Adrenal gland (tissue), 12 donors: ENCODE measurements around the gene PLCB1. TPM values are rescaled to one million over a fixed set of nuclear protein-coding genes. Genes with fewer than 3 reads are reported as not detected.

ENCODE experiments used
- DNase-seq, 7 donors: peaks; one replicate each; pipeline ENCODE4 v3.0.0-alpha.2; 2019 to 2020
- H3K27ac ChIP-seq, 5 donors: fragments of 200-600 bp; sonication (generic) in 4 of 5; 1 replicate in 3 of 5; 2 replicates in 2 of 5; pipeline versions ENCODE4 v1.5.1 to v1.8.0; 2016 to 2020; ENCODE audit warnings: mild to moderate bottlenecking in 1 of 5
- H3K27me3 ChIP-seq: fragments of 200-600 bp; 2 replicates; pipeline ENCODE4 v1.8.0; 2021
- H3K36me3 ChIP-seq, 2 donors: fragments of 200-600 bp; replicated peaks in 1 of 2; 1 replicate in 1 of 2; 2 replicates in 1 of 2; pipeline versions ENCODE4 v1.5.1 to v1.8.0; 2018 to 2022
- H3K4me1 ChIP-seq, 2 donors: fragments of 200-600 bp; replicated peaks in 1 of 2; 1 replicate in 1 of 2; 2 replicates in 1 of 2; pipeline versions ENCODE4 v1.5.1 to v1.8.0; 2018 to 2021
- H3K4me3 ChIP-seq, 4 donors: fragments of 200-600 bp; sonication (generic) in 3 of 4; one replicate each; pipeline ENCODE4 v1.5.1; 2016 to 2018
- H3K9me3 ChIP-seq, 3 donors: fragments of 200-600 bp; sonication (generic) in 1 of 3; replicated peaks in 1 of 3; 1 replicate in 2 of 3; 2 replicates in 1 of 3; pipeline versions ENCODE4 v1.5.1 to v1.8.0; 2016 to 2021
- CTCF ChIP-seq, 6 experiments: fragments of 450-650 bp in 4 of 6; fragments of 200-600 bp in 2 of 6; sonication (generic) in 1 of 6; IDR thresholded peaks; 1 replicate in 5 of 6; 2 replicates in 1 of 6; pipeline versions ENCODE4 v1.5.1 to v1.8.0; 2016 to 2021; ENCODE audit warnings: antibody characterized with exemption in 6 of 6, mild to moderate bottlenecking in 2 of 6, moderate library complexity in 1 of 6
- POLR2A ChIP-seq, 2 donors: fragments of 450-650 bp; IDR thresholded peaks; one replicate each; pipeline ENCODE4 v1.6.1; 2017; ENCODE audit warnings: antibody characterized with exemption in 2 of 2, mild to moderate bottlenecking in 2 of 2, moderate library complexity in 1 of 2
- WGBS, 4 donors: extraction: QIAGEN DNeasy Blood & Tissue Kit in 2 of 4; methylation state at CpG; one replicate each; pipeline versions ENCODE4 v1.1.5 to v1.1.7; 2013 to 2017; 5-methylcytosine and 5-hydroxymethylcytosine counted together
- intact Hi-C, 2 donors: fragments of 100-400 bp; cut with DNase I; formaldehyde crosslinking; loops; one replicate each; pipeline versions ENCODE4 v1.14.1 to v1.15.0; 2022 to 2023
- polyA plus RNA-seq, 3 donors: library from polyadenylated mRNA; stranded (reverse); fragments of 200-250 nt in 2 of 3; fragments of 350-450 nt in 1 of 3; fragmentation: Illumina TruSeq in 1 of 3; extraction: RNeasy Lipid Tissue Mini Kit (QIAGEN cat#74804) in 1 of 3; gene quantifications; one replicate each; pipeline ENCODE4 v1.2.3, GENCODE V29; 2013 to 2014
- total RNA-seq, 9 donors: library from RNA; depleted of rRNA in 4 of 9; stranded (reverse); fragments of >200 nt in 4 of 9; fragments of 120-200 nt in 1 of 9; fragmentation: NEBNext Ultra II Directional in 1 of 9; extraction: Animal tissue kit (Norgen Biotek cat#: 25700) in 1 of 9; gene quantifications; one replicate each; pipeline versions ENCODE4 v1.1.0 to v1.2.4, GENCODE V29; 2013 to 2023
- donor health status: healthy with polysubstance abuse.
- donor health status: Bipolar disorder and iron deficiency.
- donor health status: DM: yes; HTN: yes; CAD: no.
- donor health status: DM: no; HTN: no; CAD: no.
- donor health status: DM: no; HTN: no; CAD: no.
- donor health status: DM: yes; HTN: yes; CAD: no.

Gene PLCB1
- total and polyA plus RNA-seq, 12 donors: 7.7 to 56.6 (median 27.9) TPM

GRCh38 chr20:8129211-8129976 is 2.7 kb upstream of the PLCB1 start:
- TF ChIP-seq CTCF (IDR thresholded peaks at IDR 0.05): no peak
- TF ChIP-seq POLR2A (IDR thresholded peaks at IDR 0.05): no peak
- Histone ChIP-seq H3K36me3 (no peaks in the 10 kb centered on the region), H3K27ac (no peak overlapping the region), H3K4me1 (peaks cover 12 to 24% of the 10 kb centered on the region in 2 donors), H3K9me3 (no peaks in the 10 kb centered on the region), H3K27me3 (no peaks in the 10 kb centered on the region), H3K4me3 (no peak overlapping the region)
- 68 to 78% (median 71%) methylated on average over 6 of the region's 6 CpGs for WGBS, 4 donors
- DNase-seq: no peak
- intact Hi-C loops: no loop called here

- peak overlapping the region in 2 of 5 donors; percentile 60 to 85 for H3K27ac ChIP-seq
These were observed 1.1 kb upstream of the PLCB1 start for GRCh38 chr20:8130840-8131526.

GRCh38 chr20:8132484-8133309 is 631 bp downstream of the PLCB1 start:
- H3K27ac ChIP-seq: peak overlapping the region in 3 of 5 donors; percentile 60 to 85 (median 74)
- H3K4me3 ChIP-seq: peak overlapping the region; percentile 29 to 88 (median 48)
- peaks cover 12 to 15% of the 10 kb centered on the region in 2 donors for H3K4me1 ChIP-seq
- peak; percentile 42 to 75 (median 67) for DNase-seq
- H3K36me3 ChIP-seq: no peaks in the 10 kb centered on the region
- intact Hi-C loops: loop anchor here (5.0 to 10.0 kb wide), 6 partner anchors 72 to 590 kb away; no protein-coding TSS in a partner anchor
- WGBS, 4 donors: 1 to 5% (median 2%) methylated on average over 18 to 68 of the region's 68 CpGs
- no peaks in the 10 kb centered on the region for H3K9me3 ChIP-seq
- no peak for TF ChIP-seq CTCF (IDR thresholded peaks at IDR 0.05)
- TF ChIP-seq POLR2A (IDR thresholded peaks at IDR 0.05): no peak
- no peaks in the 10 kb centered on the region for H3K27me3 ChIP-seq

More at GRCh38 chr20:8130840-8131526, 1.1 kb upstream of the PLCB1 start:
- 75 to 78% (median 76%) methylated on average over 8 of the region's 8 CpGs for WGBS, 4 donors
- intact Hi-C loops: loop anchor here (5.0 to 10.0 kb wide), 6 partner anchors 74 to 591 kb away; no protein-coding TSS in a partner anchor
- no peak for TF ChIP-seq CTCF (IDR thresholded peaks at IDR 0.05)
- no peak for TF ChIP-seq POLR2A (IDR thresholded peaks at IDR 0.05)
- Histone ChIP-seq H3K9me3 (no peaks in the 10 kb centered on the region), H3K27me3 (no peaks in the 10 kb centered on the region), H3K4me1 (peaks cover 12 to 24% of the 10 kb centered on the region in 2 donors), H3K4me3 (peak overlapping the region in 2 of 4 donors; percentile 29 to 88), H3K36me3 (no peaks in the 10 kb centered on the region)
- DNase-seq: no peak
